GM18502 (cell line): ENCODE data around the gene TFPT.

Source experiments
- ATAC-seq: cut with Tn5 transposase; IDR thresholded peaks from one replicate; pipeline ENCODE4 v1.9.1; 2021; ENCODE audit warnings: mild to moderate bottlenecking; ENCODE audit not compliant: unreplicated experiment, poor library complexity

TFPT gene, protein sequence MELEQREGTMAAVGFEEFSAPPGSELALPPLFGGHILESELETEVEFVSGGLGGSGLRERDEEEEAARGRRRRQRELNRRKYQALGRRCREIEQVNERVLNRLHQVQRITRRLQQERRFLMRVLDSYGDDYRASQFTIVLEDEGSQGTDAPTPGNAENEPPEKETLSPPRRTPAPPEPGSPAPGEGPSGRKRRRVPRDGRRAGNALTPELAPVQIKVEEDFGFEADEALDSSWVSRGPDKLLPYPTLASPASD

DNA sequence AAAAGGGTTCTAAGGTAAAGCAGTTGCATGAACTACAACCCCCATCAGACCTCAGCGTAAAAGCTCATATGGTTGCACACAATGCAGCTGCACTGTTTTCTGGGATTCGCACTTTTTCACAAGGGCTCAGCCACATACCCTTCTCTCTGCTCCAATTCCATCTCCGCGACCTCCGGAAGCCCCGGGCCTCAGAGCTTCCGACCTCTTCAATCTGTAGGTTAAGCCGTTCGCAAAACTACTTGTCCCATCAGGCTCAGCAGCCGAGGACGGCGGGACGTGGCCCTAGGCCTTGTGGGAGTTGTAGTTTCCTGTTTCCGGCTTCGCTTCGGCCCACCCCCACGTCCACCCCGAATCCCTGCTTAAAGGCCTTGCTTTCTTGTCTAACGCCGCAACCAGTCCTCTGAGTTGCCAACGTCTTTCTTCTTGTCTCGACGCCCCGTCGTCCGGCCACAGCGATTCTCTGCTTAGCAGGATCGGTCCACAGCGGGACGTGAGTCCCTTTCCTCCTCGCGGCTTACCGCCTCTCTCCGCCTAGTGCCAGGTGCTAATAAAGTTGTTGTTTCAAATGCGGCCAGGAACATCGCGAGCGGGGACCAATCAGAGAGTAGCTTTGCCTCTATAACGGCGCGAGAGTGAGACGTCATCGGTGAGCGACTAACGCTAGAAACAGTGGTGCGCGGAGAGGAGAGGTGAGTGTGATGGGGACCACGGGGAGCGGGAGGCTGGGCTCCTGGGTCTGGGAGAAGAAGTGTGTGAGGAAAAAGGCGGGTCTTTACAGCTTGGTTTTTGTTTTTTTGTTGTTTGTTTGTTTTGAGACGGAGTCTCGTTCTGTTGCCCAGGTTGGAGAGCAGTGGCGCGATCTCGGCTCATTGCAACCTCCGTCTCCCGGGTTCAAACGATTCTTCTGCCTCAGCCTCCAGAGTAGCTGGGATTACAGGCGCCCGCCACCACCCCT, at the start of gene TFPT, which contains the start of gene PRPF31:
Gene TFPT (minus strand): TSS at position 549 of the 955 bp plus-strand sequence. CDS start 388 bp downstream, at position 161.
Gene PRPF31 (plus strand): TSS at position 646 of the 955 bp plus-strand sequence. CDS start 2,525 bp downstream, outside the sequence.
- peak; percentile 88 for ATAC-seq

DNA sequence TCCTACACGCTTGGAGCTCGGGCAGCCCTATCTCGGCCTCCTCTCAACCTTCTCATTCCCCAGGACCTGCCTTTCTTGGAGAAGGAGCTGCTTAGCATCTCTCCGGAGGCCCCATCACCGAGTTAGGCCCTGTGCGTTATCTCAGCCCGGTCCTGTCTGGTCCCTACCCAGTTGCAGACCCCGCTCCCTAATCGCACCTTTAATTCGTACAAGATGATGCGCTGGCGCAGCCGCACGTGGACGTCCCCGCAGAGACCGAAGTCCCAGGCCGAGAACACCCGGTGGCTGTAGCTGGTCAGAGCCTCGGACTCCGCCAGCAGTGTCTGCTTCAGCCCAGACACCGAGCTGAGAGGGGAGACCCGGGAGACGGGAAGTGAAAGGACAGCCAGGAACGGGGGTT, 49.8 kb upstream of the TFPT start:
- ATAC-seq = no peak

DNA sequence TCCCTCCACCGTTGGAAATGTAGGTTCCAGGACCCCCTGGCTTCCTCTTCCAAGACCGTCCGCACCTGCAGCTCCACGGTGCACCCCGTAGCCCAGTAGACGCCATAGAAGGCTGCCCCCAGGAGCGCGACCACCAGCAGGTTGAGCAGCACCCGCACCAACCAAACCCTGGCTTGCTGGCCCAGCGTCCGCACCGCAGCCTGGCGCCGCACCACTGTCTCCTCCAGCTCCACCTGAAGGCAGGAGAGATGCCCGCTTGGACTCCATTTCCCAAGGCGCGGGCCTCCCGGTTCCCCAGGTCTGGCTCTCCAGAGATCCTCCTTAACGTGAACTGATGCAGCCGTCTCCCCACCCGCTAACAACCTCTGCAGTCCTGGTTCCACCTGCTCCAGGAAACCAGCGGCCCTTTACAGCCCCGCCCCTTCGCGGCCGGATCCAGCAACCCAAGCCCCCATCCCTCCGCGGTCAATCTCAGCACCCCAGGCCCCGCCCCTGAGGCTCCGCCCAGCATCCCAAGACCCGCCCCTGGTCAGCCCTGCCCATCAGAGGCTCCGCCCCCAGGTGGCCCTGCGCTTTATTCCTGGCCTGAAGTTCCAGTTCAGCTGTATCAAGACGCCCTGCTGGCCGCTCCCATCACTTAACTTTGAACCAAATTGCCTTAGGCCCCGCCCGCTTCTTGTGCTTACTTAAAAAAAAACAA, 49.1 kb upstream of the TFPT start:
- no peak for ATAC-seq

DNA sequence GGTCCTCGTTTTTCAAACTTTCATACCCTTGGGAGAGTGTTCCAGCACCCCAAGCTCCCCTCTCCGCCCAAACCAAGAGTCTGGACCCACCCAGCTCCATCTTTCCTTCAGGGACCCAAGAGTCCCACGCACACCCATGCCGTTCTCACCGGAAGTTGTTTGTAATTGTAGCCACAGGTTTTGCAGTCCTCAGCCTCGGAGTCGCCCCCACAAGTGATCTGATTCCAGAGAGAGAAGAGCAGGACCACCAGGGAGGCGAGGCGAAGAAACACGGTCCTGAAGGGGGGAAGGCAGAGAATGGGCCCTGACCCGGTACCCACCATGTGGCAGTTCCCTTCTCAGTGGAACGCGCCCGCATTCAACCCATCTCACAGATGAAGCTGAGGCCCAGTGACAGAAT, 47.4 kb upstream of the TFPT start:
- ATAC-seq = no peak

DNA sequence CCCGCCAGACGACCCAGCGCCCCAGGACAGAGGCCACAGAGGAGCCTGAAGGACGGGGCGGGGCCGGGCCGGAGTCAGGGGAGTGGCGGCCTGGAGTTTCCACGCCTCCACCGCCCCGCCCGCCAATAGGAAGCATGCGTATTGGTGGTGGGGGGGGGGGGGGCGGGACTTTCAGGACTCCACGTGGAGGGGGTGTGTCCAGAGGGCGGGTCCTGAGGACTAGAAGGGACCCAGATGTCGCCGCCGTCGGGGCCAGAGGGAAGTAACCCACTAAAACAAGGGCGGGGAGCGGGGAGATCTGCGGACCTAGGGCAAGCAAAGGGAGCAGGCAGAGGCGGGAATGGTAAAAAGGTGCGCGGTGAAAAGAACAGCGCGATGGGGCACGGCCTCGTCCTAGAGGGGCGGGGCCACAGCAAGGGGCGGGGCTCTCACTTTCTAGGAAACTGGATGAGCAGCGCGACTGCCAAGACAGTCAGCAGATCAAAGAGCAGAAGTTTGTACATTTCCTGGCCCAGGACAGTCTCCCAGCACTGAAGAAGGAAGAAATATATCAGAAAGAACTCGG, 46.9 kb upstream of the TFPT start:
- no peak for ATAC-seq

DNA sequence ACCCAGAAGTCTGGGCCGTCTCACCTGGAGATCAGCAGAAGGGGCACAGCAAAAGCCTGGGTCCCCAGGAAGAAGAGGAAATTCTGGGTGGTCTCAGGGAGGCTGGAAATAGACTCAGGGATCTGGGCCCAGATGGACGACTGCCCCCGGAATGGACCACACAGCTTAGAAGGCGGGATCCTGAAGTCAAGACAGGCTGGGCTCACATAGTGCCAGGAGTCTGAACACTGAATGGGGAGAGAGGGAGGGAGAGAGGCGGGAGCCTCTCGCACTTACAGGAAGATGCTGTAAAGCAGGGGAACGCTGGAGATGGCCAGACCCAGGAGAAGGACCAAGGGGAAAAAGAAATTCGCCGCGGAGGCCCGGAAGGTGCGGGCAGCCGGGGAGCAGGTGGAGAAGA, 45.4 kb upstream of the TFPT start:
- ATAC-seq = no peak

DNA sequence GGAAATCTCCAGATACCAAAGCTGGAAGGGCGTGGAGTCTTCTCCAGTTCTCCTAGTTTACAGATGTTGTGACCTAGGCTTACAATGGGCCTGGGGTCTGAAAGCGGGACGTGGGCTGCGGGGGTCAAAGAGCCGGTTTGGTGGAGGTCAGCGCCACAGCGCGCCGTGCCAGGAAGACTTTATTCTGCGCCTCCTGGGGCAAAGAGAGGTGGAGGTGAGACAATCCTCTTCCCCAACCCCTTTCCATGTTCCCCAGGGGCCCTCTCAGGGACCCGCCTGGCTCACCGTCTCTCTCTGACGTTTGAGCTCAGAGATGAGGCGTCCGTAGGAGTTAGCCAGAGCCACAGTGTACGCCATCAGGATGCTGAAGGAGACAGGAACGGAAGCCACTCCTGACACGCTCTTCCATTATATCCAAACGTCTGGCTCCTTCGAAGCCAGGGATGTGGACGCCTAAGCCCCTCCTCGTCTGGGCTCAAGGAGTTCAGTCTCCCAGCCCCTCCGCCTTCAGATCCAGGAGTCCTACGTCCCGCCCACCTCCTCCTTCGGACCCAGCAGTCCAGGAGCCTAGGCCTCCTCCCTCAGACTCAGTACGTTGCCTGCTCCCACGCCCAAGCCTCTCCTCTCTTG, 44.8 kb upstream of the TFPT start:
- peak; percentile 1 for ATAC-seq

DNA sequence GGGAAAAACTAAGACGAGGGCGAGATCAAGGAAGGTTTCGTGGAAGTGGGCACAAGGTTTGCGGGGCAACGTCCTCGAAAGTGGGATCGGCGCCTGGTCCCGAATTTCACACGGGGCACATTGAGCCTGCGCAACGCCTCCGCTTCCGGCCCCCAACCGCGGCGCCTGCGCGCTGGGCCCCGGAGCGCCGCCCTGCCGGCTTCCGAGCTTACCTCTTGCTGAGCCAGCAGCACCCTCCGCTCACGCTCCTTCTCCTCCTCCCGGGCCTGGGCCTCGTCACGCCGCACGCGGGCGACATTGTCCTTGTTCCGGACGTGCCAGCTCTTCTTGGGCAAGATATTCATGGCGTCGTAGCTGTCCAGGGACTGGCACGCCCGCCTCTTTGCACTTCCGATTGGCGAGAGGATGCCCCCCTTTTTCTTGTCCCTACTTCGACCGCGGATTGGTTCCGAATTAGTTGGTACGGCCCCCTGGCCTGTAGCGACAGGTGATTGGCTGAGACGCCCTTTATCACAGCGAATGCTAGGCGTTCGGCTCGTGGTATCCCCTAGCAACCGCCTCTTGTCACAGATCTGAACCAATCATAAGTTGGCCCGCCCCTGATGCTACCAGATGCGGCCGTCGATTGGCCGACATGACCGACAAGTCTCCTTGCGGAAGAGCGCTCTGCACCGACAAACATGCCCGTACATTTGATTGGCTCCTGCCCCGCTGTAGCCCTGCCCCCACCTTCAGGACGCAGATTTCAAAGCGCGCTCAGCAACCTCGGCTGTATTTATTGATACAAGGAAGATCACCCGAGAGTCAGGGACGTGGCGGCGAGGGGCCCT, 44.1 kb upstream of the TFPT start, which contains the start of gene LENG1:
Gene LENG1 (minus strand): TSS at position 370 of the 830 bp plus-strand sequence. CDS start 26 bp downstream, at position 344.
- peak; percentile 91 for ATAC-seq

DNA sequence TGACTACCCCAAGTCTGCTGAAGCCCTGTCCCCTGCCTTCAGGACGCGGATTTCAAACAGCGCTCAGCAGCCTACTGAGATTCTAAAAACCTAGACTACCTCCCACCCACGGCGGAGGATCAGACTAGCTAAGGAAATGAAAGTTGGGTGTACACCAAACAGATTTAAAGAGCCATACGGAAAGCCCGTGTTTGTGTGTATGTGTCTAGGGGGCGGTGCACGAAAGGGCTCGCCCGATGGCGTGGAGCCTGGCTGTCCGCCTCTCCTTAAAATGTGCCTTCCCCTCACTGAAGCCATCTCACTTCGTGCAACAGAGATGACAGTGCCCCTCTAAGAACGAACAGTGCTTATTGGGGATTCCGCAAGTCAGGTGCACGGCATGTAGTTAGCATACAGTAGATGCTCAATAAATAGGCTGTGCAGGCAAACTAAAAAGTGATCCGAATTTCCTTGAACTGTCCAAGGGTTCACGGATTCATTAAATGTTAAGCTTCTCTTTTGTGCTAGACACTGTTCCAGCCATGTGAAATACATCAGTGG, 43.4 kb upstream of the TFPT start:
- no peak for ATAC-seq

DNA sequence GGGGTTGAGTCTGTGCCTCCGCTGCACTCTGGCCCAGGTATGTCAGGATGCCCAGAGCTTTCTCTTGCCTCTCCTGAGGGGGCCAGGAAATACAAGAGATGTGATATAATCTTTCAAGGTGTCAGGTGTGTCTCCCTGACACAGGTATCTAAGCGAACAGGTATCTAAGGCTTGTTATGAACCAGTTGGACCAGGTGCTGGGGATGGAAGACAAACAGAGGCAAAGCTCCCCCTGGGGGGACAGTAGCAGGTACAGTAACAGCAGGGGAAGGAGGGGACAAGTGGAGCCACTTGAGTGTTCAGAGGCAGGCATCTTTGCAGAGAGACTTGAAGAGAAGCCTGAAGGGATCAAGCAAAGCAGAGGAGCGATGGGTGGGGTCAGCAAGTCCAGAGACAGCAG, 41.5 kb upstream of the TFPT start:
- ATAC-seq = no peak

DNA sequence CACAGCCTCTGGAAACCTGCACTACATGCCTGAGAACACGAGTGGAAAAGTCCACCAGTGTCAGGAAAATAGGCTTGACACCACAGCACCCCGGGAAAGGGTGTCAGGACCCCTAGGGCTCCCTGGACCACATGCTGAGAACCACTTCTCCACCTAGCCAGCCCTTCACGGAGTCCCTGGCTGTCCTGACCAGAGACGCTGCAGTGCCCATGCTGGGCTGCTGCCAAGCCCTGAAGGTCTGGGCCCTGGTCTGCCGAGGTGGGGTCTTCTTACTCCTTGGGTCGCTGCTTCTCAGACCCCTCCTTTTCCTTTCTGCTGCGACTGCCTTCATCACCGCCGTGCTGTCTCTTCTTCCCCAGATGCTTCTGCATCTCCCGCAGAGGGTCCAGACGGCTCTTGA, 41.0 kb upstream of the TFPT start:
- ATAC-seq = no peak

DNA sequence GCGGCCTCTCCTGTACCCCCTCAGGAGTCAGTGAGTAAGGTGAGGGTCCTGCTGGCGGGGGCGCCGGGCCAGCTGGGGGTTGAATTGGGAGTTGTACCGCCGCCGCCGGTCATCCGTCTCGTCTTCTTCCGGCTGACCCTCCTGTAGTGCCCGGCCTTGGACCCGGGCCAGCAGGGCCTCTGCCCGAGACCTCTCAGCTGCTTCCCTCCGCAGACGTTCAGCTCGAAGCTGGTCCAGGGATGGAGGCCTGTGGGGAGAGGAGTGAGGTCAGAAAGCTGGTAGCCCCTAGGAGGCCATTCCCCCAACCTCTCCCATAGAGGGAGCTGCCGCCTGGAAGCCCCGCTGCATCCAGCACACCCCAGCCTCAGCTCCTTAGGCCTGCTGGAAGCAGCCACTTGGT, 40.2 kb upstream of the TFPT start:
- no peak for ATAC-seq

DNA sequence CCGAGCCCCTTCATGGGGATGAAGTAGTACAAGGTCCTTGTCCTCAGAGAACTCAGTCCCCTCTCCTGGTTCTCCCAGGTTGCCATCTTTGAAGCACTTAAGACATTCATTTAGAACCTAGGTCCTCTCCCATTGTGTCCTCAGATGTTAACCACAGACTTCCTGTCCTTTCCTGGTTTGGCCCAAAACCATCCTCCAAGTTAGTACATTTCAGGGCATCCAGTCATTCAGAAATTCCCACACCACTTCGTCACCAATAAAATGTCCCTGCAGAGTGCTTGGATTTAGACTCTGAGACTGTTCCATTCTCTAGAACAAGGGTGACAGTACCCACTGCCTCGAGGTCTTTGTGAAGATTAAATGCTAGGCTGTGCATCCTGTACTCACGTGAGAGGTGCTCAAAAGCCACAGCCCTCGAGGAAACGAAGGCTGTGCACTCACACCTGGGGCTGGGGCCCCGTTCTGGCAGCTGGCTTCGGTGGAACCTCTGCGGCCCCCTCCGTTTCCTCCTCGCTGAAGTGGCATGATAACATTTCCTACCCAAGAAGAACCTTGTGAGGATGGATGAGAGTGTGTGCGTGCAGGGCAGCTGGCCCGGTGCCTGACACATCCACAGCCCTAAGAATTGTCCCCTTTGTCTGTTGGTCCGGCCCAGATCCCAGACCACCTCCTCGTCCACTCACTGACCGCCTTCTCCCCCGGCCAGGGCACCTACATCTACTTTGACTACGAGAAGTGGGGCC, 39.3 kb upstream of the TFPT start:
- no peak for ATAC-seq

DNA sequence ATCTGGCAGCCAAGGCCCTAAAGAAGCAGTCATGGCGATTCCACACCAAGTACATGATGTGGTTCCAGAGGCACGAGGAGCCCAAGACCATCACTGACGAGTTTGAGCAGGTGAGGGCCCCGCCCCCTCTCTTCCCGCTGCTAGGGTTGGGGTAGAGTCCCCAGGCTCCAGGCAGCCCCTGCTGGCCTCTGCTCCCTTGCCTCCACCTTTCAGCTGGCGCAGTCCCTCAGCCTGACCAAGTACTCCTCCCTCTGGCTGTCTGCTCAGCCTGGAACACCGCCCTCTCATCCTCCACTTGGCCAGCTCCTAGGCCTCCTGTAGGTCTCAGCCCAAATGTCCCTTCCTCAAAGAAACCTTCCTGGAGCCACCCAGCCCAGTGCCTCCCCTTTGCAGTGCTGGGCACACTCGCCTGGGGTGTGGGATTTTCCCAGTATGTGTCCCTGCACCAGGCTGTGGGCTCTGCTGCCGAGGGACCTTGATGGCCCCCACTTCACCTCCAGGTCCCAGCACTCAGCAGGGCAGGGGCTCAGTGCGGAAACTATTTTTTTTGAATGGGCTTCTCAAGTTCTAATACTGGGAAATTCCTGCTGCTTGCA, 38.4 kb upstream of the TFPT start:
- no peak for ATAC-seq

DNA sequence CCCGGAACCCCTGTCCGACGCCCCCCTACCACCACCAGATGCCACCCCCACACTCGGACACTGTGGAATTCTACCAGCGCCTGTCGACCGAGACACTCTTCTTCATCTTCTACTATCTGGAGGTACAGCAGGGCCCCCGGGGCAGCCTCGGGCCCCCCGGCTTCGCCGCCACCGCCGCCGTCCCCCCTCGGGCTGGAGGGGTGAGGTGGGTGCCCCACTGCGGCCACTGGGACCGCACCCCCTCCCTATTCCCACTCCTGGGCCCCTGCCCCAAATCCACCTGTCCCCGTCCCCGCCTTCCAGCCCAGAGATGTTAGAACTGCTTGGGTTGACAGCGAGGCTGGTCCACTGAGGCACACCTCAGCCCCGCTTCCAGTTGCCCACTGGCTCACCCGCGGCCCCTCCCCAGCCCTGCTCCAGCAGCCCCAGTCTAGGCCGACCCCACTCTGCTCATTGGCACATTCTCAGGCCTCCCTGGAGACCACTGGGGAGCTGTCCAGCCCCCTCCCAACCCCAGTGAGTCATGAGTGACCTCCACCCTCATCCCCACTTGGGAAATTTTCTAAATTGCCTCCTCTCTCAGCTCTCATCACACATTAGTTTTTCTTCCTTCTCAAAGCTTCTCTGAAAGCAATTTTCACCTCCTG, 37.5 kb upstream of the TFPT start:
- no peak for ATAC-seq

DNA sequence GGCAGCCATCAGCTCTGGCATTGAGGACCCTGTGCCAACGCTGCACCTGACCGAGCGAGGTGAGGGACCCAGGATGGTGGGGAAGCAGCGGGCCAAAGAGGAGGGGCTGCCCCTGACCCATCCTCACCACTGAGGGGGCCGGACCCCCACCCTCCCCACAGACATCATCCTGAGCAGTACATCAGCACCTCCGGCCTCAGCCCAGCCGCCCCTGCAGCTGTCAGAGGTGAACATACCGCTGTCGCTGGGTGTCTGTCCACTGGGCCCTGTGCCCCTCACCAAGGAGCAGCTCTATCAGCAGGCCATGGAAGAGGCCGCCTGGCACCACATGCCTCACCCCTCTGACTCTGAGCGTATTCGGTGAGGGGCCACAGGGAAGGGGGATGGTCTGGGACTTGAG, 36.8 kb upstream of the TFPT start:
- ATAC-seq = no peak

DNA sequence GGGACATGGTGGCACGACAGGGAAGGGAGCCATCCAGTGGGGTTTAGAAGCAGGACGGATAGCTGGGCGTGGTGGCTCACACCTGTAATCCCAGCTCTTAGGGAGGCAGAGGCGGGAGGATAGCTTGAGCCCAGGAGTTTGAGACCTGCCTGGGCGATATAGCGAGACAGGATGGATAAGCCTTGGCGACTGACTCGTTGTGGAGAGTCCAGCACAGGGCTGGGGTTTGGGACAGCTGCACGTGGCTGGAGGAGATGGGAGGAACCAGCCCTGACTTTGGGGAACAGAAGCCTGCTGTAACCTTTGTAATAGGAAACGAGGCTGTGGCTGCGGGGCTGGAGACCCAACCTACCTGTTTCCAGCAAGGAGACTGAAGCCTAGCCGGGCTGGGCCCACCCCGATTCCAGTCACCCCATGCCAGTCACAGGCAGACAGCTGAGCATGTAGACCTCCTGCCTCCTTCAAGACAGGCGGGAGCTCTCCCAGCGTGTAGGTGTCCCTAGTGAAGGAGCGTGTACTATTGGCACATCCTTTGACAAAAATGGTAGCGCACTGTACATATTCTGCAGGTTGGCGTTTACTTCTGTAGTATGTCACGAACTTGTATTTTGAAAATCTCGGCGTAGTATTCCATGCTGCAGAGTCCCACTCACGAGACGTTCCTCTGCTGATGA, 36.0 kb upstream of the TFPT start:
- no peak for ATAC-seq
